ENCODE data around the gene GFRA3.

DNA sequence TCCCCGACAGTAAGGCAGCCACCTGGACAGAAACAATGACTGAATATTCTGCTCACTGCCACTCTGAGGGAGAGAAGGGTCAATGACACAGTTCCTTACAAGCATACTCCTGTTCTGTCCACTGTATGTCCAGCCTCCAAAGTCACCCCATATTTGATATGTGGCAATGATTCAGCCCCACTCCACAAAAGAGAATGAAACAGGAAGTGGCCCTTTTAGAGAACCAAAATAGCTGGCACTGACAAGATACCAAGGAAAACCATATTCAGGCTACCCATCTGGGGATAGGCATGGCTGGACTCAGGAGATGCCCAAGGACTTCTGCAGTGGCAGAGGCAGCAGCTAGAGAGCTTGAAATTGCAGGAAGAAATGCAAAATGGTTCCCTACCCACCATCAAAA, 12.8 kb upstream of the GFRA3 start:
- TF ChIP-seq, protein P1, sequence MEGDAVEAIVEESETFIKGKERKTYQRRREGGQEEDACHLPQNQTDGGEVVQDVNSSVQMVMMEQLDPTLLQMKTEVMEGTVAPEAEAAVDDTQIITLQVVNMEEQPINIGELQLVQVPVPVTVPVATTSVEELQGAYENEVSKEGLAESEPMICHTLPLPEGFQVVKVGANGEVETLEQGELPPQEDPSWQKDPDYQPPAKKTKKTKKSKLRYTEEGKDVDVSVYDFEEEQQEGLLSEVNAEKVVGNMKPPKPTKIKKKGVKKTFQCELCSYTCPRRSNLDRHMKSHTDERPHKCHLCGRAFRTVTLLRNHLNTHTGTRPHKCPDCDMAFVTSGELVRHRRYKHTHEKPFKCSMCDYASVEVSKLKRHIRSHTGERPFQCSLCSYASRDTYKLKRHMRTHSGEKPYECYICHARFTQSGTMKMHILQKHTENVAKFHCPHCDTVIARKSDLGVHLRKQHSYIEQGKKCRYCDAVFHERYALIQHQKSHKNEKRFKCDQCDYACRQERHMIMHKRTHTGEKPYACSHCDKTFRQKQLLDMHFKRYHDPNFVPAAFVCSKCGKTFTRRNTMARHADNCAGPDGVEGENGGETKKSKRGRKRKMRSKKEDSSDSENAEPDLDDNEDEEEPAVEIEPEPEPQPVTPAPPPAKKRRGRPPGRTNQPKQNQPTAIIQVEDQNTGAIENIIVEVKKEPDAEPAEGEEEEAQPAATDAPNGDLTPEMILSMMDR (conservative IDR thresholded peaks at IDR 0.05), result no peak
- no peak for TF ChIP-seq ZFX (IDR thresholded peaks at IDR 0.05)

All from C4-2B (cell line).